T-helper 2 cell treated with Interferon-gamma antibody and Interleukin-4, amounts not matched to agents 100 ng/mL and 5 ng/mL, for 36 hours (primary cell): Measurements from ENCODE around the gene BCL6. TPM values are rescaled to one million over a fixed set of nuclear protein-coding genes. Genes with fewer than 3 reads are reported as not detected.

ENCODE experiments used
- intact Hi-C: fragments of 100-400 bp; cut with micrococcal nuclease; formaldehyde crosslinking; loops from one replicate; pipeline ENCODE4 v1.15.1; 2023
- total RNA-seq: library from RNA; stranded (reverse); gene quantifications from 2 replicates; pipeline ENCODE4 v1.2.3, GENCODE V29; 2022

Gene BCL6
- total RNA-seq, 1 donor from 2014 or later = 12.8 TPM

DNA sequence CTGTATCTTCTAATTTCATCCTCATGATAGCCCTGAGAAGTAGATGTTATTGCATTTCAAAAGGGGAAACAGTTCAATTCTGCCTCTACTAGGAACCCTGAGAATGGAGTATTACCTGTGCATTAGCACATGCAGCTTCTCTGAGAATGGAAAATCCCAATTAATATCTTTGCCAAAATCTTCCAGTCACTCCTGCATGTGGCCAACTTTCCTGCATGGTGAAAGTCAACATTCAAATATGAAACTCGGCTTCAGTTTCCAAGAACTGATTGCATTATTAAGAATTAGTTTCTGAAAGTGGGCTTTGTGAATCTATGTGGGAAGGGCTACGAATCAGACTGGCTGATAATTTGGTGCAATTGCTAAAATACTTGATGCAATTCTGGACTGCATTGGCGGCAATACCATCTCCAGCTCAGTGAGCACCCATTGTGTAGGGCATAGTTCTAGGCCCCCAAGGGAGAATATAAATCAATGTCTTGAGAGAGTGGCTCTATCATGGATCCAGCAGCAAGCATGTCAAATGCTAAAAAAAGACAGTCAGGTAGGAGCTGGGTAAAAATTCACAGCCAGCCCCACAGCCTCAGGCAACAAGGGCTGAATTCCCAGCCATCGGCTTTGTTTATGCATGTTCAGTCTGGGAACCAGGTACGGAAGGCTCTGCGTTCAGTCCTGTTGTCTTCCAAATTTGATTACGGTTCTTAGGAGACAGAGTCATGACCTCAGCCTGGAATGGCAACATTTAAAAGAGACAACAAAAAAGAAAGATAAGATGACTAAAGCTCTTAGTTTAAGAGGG is 18.8 kb upstream of the BCL6 start:
- intact Hi-C loops = no loop called here

DNA sequence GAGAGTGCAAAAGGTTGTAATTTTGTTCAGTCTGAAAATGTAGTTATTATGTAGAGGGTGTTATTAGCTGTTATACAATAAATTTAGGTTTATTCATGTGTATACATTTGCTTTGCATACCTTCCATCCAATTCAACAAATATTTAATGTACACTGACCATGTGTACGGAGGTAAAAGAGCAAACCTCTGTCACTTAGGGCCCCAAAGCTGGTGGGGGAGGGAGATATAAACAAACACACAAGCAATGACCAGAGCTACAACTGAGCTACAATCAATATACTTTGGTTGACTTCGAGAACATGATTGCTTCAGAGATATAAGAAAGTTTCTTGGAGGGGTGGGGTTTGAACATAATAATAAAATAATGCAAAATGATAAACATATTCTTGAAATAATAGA is 17.5 kb upstream of the BCL6 start:
- intact Hi-C loops = no loop called here

DNA sequence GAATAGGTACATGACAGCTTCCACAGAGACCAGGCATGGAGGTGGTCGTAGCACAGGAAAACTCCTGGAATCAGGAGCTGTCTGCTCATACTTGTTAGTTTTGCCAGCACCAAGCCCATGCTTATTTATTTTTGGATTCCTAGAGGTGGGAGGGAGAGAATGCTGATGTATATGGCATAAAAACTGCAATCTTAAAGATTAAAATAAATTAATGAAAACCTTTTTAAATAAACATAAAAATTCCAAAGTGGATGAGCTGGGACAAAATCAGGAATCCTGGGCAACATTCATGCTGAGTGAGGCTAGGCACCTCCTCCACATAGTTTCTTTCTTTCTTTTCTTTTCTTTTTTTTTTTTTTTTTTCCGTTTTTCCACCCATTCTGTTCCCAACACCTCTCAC is 14.3 kb upstream of the BCL6 start:
- intact Hi-C loops = no loop called here

DNA sequence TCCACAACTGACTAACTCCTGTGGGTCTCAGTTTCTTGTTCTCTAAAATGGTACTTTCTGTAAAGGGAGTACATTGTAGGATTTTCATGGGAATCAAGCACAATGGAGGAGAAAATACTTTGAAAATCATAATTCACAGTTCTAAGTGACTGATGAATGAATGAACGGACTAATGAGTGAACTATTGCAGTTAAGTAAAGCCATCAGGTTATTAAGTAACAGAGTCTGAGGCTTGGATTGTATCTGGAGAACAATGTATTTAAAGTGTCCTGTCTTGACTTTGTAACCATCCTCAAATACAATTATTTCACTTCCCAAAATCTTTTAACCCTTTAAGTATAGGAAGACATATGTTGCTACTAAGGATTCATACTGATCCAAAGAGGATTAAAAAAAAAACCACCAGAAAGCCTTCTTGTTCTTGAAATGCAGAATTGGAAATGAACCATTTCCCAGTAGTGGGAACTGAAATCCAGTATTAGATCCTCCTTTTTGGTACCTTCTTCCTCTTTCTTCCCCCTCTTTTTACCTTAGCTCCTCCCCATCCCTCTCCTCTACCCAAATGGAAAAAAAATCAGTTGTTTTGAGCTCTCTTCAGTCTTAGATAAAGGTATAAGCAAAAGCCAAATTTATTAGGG is 13.2 kb upstream of the BCL6 start:
- intact Hi-C loops = no loop called here

DNA sequence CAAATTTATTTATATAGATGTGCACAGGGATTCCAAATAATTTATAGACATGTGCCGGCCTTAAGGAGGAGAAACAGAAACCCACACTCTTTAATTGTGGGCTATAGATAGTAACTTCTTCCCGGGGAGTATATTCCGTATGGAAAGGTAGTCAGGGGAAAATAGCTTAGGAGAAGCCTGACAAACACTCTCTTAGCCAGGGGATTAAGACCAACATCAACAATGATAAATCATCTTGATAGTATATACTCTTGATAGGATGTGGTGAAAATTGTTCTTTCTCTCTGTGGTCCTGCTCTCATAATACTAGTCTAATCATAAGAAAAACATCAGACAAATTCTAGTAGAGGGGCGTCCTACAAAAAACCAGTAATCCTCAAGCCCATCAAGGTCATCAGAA is 8.2 kb upstream of the BCL6 start:
- intact Hi-C loops = no loop called here

DNA sequence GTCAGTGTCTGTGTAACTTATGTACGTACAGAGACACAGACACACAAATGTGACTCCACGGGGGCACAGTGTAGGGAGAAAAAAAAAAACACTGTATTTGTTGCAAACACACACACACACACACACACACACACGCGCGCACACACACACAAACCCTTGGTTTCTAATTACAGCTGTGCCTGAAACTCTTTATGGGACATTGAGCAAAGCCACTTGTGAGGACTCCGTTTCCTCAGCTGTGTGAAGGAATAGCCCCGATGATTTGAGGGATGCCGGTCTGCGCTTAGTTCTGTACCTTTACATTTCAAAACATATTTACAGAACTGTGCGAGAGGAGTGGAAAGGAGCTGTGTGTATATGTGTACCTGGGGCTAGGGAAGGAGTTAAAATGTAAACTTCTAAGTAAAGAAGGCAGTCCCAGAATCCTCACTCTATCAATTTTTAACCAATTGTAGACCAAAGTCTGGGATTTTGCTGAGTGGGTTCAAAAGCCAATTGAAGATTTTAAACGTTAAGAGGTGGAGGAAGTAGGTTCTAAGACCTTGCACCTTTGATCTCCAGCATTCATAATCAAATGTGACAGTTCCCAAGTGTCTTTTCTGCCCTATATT is 5.3 kb upstream of the BCL6 start:
- intact Hi-C loops = no loop called here

DNA sequence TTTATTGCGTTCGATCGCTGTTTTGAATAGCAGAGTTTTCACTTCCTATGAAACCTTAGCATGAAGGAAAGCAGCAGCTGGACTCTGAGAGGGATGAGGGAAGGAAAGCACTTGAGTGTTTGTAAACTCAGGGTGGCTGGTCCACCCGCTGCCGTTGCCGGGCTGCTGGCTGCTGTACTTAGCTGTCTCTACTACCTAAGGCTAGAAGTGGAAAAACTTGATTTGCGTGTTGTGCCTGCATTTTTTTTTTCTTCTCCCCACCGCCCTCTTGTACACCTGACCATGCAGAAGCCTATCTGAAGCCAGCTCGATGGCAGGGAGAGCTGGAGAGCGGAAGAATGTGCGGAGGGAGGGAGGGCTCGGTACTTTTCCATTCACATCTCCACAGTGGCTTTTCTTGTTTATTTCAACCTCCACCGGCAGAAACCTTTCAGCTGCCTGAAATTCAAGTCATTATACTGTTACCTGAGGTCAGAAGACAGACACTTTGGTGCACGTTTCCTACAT is 4.8 kb upstream of the BCL6 start:
- intact Hi-C loops = no loop called here

DNA sequence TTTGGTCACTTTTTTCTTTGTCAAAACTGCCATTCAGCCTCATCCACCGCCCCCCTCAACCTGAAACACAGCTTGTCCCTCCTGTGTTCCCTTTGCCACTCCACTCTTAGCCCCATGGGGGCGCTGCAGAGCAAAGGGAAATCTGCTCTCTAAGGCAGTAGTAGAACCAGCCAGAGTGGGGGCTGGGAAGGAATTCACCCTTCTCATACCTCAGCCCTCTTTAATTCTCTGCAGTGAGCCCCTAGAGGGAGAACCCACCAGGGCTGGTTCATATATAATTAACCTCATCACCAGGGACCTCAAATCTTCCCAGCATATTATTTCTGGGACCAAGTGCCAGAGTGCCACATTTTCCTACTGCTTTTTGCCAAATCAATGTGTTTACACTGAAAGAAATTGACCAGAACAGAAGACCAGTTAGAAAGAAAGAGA is 2.8 kb upstream of the BCL6 start:
- intact Hi-C loops = loop anchor here (1.0 kb wide), 2 partner anchors 29 to 251 kb away; no protein-coding TSS in a partner anchor

DNA sequence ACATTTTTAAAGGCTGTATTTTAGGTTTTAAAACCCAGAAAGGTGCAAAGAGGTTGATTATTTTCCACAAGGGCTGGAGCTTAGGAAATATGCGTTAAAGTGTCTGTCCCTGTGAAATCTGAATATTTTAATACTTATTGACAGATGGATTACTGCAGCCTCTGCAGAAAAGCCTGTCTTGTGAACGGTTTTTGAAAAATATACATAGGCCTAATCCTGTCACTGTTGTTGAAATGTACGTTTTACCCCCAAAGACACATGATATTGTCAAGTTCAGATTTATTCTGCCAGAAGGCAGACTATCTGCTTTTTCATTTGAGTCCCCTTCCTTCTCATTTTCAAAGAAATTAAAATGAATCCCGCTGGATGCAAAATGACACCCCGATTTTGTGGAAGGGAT is 2.2 kb upstream of the BCL6 start:
- intact Hi-C loops = loop anchor here (2.0 kb wide), 1 partner anchor 247 kb away; no protein-coding TSS in a partner anchor

DNA sequence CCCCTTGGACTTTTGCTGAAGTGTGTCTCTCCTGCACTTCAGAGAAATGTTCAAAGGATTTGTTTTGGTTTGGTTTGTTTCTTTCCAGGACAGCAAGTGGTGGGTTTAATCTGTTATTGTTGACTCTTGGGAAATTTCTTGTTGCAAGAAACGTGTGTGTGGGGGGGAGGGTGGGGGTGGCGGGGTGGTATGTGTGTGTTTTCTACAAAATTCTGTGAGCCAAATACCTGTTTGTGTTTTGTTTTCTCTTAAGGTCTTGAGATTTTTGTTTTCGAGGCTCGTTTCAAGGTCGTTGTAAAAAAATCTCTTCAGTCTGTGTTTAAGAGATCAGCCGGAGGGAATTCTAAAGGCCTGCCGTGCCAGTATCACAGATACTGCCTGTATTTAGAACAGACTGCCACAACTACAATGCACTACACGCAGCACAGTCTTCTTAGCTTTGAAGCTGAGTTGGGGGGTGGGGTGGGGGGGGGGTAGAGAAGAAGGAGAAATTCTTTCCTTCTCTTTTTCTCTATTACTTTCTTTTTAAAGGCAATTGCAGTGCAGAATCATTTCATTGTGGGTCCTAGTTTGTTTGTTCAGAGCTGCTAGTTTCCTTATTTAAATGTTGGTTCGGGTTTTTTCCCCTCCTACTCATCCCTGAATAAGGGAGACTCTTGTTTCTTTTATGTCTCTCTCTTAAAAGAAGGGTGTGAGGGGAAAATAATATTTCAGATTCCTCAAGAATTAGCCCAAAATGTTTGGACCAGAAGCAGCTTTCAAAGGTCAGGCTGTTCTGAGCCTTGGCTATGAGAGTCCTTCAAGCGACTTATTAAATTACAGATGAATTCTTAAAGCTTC is 1.4 kb upstream of the BCL6 start:
- intact Hi-C loops = loop anchor here (2.0 kb wide), 1 partner anchor 248 kb away; no protein-coding TSS in a partner anchor

DNA sequence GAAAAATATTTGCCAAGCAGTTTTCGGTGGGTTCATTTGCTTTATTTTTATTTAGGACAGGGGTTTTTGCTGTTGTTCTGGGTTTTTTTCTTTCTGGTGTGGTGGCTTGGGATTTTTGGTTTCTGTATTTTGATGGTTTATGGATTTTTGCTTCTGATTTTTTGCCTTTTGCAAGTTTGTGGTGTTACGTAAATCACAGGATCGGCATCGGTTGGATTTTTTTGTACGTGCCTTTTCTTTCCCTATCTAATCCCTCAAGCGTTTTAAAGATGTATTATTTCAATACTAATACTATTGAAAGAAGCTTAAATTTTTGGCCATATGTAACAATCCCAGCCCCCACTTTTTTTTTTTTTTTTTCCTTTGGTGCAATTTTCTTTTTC is 782 bp upstream of the BCL6 start:
- intact Hi-C loops = loop anchor here (2.0 kb wide), 1 partner anchor 249 kb away; no protein-coding TSS in a partner anchor

DNA sequence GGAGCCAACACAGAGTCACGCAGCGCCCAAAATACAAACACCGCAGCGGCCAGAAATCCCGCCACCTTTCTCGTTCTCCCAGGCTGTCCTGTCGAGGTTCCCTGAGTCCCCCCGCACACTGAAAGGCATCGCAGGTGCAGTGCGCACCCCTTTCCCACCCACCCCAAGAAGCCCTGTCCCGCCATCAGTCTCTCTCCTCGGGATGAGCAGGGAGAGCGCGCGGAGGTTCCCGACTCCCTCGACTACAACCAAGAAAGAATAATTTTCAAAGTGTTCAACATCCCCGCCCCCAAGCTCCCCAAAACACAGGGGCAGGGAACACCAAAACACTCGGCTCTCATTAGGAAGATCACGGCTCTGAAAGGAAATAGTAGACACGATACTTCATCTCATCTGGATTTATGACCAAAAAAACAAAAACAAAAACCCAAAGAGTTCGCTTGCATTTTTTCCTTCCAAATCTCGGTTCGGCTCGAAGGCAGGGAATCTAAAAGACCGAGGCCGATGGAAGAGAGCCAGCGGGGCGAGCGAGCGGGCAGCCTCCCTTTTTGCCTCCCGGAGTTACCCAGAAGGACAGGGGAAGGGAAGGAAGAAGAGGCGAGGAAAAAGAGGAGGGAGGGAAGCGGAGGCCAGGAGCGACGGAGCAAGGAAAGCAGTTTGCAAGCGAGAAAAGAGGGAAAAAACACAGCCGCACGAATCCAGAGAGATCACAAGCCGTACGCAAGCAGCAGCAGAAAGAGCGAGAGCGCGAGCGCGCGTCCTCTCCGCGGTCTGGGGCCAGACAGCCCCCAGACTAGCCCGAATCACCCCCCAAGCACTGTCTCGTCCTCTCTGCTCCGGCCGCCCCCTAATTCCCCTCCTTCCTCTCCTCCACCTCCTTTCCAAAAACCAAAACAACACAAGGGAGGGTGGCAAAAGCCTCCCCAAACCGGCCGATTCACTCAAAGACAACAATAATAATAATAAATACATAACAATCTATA is 808 bp downstream of the BCL6 start:
- intact Hi-C loops = loop anchor here (1.0 to 5.0 kb wide), 11 partner anchors 55 to 1578 kb away; partner anchors contain the start of gene LPP

DNA sequence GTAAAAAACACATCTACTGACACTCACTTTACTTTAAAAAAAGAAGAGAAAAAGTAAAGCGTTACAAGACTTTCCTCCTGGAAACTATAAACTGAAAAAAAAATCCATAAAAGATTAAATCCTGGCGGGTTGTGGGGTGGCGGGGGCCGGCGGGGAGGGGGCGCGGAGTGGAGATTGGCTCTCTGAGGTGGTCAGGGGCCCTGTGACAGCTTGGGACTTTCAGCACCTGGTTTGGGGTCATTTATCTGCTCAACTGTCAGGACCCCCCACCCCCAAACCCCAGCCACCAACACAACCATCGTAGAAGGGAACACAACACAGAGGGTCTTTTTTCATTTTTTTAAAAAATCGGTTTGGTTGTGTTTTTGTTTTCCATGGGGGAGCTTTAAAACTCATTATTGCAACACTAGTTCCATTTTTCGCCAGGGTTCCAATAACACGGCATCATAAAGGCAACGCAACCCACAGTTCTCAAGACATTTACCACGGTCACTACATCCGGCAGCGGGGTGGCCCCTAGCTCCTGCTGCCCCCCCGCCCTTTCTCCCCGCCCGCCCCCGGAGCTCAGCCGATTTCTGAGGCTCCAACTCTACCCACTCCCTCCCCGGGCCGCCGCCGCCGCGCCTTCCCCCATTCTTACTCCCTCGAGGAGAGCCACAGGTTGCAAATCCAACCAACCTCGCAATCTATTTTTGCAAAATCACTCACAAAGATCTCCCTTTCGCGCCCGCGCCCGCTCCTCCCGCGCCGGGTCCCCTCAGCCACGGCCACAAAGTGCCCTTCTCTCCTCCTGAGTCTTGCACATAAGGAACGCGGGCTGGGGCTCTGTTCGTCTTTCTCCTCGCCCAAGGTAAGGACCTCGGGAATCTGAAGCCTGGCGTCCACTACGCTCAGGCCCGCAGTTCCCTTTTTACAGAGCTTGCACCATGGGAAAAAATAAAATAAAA is 1.8 kb downstream of the BCL6 start:
- intact Hi-C loops = loop anchor here (2.0 to 5.0 kb wide), 6 partner anchors 257 to 1579 kb away; no protein-coding TSS in a partner anchor

DNA sequence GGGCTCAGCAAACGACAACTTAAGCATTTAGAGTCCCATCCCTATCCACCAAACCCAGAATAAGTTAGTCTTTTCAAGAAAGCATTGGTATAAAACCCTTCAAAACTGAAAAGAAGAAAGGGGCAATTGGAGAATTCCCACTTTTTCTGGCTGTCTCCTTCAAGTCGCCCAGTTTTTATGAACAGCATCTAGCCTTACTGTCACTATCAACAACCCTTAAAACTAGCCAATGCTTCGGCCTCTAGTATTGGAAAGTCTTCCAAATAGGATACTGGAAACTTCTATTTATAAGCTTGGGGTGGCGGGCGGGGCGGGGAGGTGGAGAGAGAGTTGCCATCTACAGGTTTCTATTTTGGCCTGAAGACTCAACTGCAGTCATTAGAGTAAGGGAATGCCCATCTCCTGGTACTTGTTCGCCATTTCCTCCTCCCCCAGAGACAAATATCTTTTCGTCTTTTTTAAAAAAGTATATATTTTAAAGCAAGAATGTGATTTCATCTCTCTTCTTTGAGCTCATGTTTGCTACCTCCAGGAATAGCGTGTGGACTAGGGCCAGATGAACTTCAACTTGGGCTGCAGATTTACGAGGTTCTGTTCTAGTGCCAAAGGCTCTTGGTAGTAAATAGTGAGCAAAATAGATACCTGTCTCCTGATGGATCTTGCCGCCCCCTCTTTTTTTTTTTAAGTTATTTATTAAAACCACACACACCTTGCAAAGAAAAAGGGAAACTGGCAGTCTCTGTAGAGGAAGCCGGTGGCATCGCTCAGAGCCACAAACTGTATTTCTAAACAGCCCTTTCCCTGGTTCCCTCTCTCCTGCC is 2.7 kb downstream of the BCL6 start:
- intact Hi-C loops = loop anchor here (1.0 to 5.0 kb wide), 6 partner anchors 319 to 1580 kb away; no protein-coding TSS in a partner anchor

DNA sequence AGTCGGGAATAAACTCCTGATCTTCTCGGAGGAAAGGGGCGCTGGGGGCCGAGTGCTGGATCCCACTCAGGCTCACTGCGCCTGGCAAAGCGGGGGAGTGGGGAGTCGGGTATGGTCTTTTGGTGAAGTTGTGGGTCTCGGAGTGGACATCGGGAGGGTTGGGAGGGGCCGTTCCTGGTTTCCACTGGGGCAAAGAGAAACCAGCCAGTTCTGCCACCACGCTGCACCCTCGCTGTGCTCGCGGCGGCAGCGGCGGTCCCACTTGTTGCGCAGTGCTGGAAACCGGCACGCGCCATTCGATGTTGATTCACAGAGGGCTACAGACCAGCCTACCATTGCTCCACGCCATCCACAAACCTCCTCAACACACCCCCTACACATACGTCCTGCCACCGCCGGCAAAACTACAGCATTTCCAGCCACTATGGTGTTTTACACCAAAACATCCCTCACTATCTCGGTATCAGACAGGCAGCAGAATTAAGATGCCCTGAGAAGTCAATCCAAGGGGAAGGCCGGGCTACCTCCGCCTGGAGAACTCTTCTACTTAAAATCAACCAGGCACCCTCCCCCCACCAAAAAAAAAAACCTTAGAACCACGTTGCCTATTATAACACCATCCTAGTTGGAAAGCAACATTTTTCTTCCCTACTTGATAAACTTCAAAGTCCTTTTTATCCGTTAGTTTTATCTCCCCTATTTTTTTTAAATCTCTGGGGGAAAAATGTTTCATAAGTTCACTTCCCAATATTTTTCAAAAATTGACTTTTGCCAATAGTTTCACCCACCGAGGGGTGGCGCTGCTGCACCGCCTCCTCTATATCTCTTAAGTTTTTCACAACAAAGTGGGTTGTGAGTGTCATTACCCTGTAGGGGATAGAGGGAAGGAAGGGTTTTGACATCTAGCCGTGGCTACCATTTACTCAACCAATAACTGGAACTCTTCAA is 3.6 kb downstream of the BCL6 start:
- intact Hi-C loops = loop anchor here (1.0 to 5.0 kb wide), 8 partner anchors 320 to 1581 kb away; no protein-coding TSS in a partner anchor
